Neural progenitor cell (in vitro differentiated cells): ENCODE data around the gene SYNM. TPM values are rescaled to one million over a fixed set of nuclear protein-coding genes. Genes with fewer than 3 reads are reported as not detected.

Source experiments
- DNase-seq: peaks from one replicate; pipeline ENCODE4 v3.0.0-alpha.2; 2016; ENCODE audit warnings: low spot score
- H2AFZ ChIP-seq: fragments of 200-600 bp; sonication (generic); replicated peaks from 2 replicates; pipeline ENCODE4 v1.6.1; 2016; ENCODE audit warnings: antibody characterized with exemption
- H3F3A ChIP-seq: fragments of 200-600 bp; sonication (generic); 2 replicates; pipeline ENCODE4 v1.6.1; 2016; ENCODE audit warnings: antibody characterized with exemption, low read depth
- H3K27ac ChIP-seq: fragments of 200-600 bp; sonication (generic); 2 replicates; pipeline ENCODE4 v1.5.1; 2016; ENCODE audit warnings: mild to moderate bottlenecking
- H3K27me3 ChIP-seq: fragments of 200-600 bp; sonication (generic); 2 replicates; pipeline ENCODE4 v1.6.1; 2016; ENCODE audit warnings: mild to moderate bottlenecking, moderate library complexity
- H3K36me3 ChIP-seq: fragments of 200-600 bp; sonication (generic); 2 replicates; pipeline ENCODE4 v1.5.1; 2016
- H3K4me1 ChIP-seq: fragments of 200-600 bp; sonication (generic); 2 replicates; pipeline ENCODE4 v1.6.1; 2016; ENCODE audit warnings: mixed run types
- H3K4me2 ChIP-seq: fragments of 200-600 bp; sonication (generic); 2 replicates; pipeline ENCODE4 v1.6.1; 2016
- H3K4me3 ChIP-seq: fragments of 200-600 bp; sonication (generic); 2 replicates; pipeline ENCODE4 v1.5.1; 2016
- H3K79me2 ChIP-seq: fragments of 200-600 bp; sonication (generic); 2 replicates; pipeline ENCODE4 v1.6.1; 2016; ENCODE audit warnings: low read depth
- H3K9ac ChIP-seq: fragments of 200-600 bp; sonication (generic); 2 replicates; pipeline ENCODE4 v1.6.1; 2016
- H3K9me3 ChIP-seq: fragments of 200-600 bp; sonication (generic); 2 replicates; pipeline ENCODE4 v1.5.1; 2016; ENCODE audit warnings: low read depth
- H4K20me1 ChIP-seq: fragments of 200-600 bp; sonication (generic); 2 replicates; pipeline ENCODE4 v1.6.1; 2016; ENCODE audit warnings: low read depth
- H3K27ac Mint-ChIP-seq: 3 replicates; pipeline ENCODE4 v1.8.0; 2021; ENCODE audit warnings: mixed read lengths
- H3K27me3 Mint-ChIP-seq: 2 replicates; pipeline ENCODE4 v1.8.0; 2022; ENCODE audit warnings: low read depth, mild to moderate bottlenecking, inconsistent platforms, moderate library complexity, mixed read lengths; ENCODE audit not compliant: insufficient read depth
- H3K36me3 Mint-ChIP-seq: 3 replicates; pipeline ENCODE4 v1.8.0; 2021; ENCODE audit warnings: mixed read lengths
- H3K4me1 Mint-ChIP-seq: 3 replicates; pipeline ENCODE4 v1.8.0; 2021; ENCODE audit warnings: mixed read lengths
- H3K4me3 Mint-ChIP-seq: 3 replicates; pipeline ENCODE4 v1.8.0; 2021; ENCODE audit warnings: mild to moderate bottlenecking, moderate library complexity, mixed read lengths
- H3K9me3 Mint-ChIP-seq: 3 replicates; pipeline ENCODE4 v1.8.0; 2020; ENCODE audit warnings: mixed read lengths
- CTCF ChIP-seq: fragments of 200-600 bp; sonication (generic); IDR thresholded peaks from 2 replicates; pipeline ENCODE4 v1.5.1; 2017; ENCODE audit warnings: antibody characterized with exemption, mild to moderate bottlenecking
- EZH2 ChIP-seq: fragments of 200-600 bp; sonication (generic); IDR thresholded peaks from 2 replicates; pipeline ENCODE4 v1.6.1; 2017; ENCODE audit warnings: antibody characterized with exemption, mild to moderate bottlenecking, moderate library complexity
- EZH2phosphoT487 ChIP-seq: fragments of 200-600 bp; sonication (generic); IDR thresholded peaks from 2 replicates; pipeline ENCODE4 v1.6.1; 2017; ENCODE audit warnings: antibody characterized with exemption
- total RNA-seq: library from RNA; depleted of rRNA; stranded (reverse); fragments of >200 nt; gene quantifications from 2 replicates; pipeline ENCODE4 v1.2.3, GENCODE V29; 2015; ENCODE audit warnings: low replicate concordance

SYNM gene
- total RNA-seq, 1 donor from 2014 or later, result 0.97 TPM

- Histone ChIP-seq H3K79me2 (no peaks in the 10 kb centered on the region), H3K4me1 (no peaks in the 10 kb centered on the region), H4K20me1 (no peaks in the 10 kb centered on the region), H3K27me3 (no peaks in the 10 kb centered on the region), H3K9ac (no peak overlapping the region), H3K4me2 (no peak overlapping the region), H3K9me3 (no peaks in the 10 kb centered on the region), H3K36me3 (no peaks in the 10 kb centered on the region), H2AFZ (no peak overlapping the region), H3F3A (no peaks in the 10 kb centered on the region), H3K27ac (no peak overlapping the region), H3K4me3 (no peak overlapping the region)
- Mint-ChIP-seq H3K36me3 (peaks cover 15% of the 10 kb centered on the region), H3K27ac (no peak overlapping the region), H3K4me3 (no peak overlapping the region), H3K4me1 (no peaks in the 10 kb centered on the region), H3K27me3 (peaks cover 5% of the 10 kb centered on the region), H3K9me3 (no peaks in the 10 kb centered on the region)
- no peak for DNase-seq
- no peak for TF ChIP-seq EZH2
These were observed 61.2 kb downstream of the SYNM start for GRCh38 chr15:99165956-99166689.

GRCh38 chr15:99167201-99167600 lies 62.3 kb downstream of the SYNM start:
- peaks cover 15% of the 10 kb centered on the region for H3K36me3 Mint-ChIP-seq
- no peak for TF ChIP-seq CTCF
- no peak for TF ChIP-seq EZH2phosphoT487
- no peak for TF ChIP-seq EZH2
- Histone ChIP-seq H3K9me3 (no peaks in the 10 kb centered on the region), H3K79me2 (no peaks in the 10 kb centered on the region), H3K9ac (no peak overlapping the region), H3K4me3 (no peak overlapping the region), H3F3A (no peaks in the 10 kb centered on the region), H3K36me3 (no peaks in the 10 kb centered on the region), H3K4me1 (no peaks in the 10 kb centered on the region), H3K27ac (no peak overlapping the region), H3K4me2 (no peak overlapping the region), H4K20me1 (no peaks in the 10 kb centered on the region), H3K27me3 (no peaks in the 10 kb centered on the region), H2AFZ (no peak overlapping the region)
- H3K27ac Mint-ChIP-seq, result no peak overlapping the region
- no peaks in the 10 kb centered on the region for H3K4me1 Mint-ChIP-seq
- no peak for DNase-seq
- peaks cover 5% of the 10 kb centered on the region for H3K27me3 Mint-ChIP-seq
- no peaks in the 10 kb centered on the region for H3K9me3 Mint-ChIP-seq
- no peak overlapping the region for H3K4me3 Mint-ChIP-seq

DNA sequence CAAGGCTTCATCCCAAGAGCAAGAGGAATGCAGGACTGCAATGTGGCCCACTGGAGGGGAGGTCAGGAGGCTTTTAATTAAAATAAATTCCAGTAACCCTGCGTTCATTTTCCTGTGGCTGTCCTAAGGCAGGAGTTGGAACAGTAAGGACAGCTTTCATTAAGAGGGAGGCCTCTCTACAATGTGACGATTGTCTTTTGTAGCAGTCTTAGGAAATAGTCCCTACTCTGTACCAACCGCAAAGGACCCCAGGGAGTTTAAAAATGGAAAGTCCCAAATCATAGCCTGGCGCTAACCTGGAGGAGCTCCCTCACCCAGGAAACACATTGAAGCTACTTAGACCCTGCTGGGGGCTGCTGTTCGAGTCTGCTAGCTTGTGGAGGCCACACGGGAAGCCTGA lies 62.8 kb downstream of the SYNM start:
- DNase-seq, result no peak
- Histone ChIP-seq H3K36me3 (no peaks in the 10 kb centered on the region), H3K4me3 (no peak overlapping the region), H3K9ac (no peak overlapping the region), H3K9me3 (no peaks in the 10 kb centered on the region), H3K4me2 (no peak overlapping the region), H4K20me1 (no peaks in the 10 kb centered on the region), H3K27me3 (no peaks in the 10 kb centered on the region), H2AFZ (no peak overlapping the region), H3K79me2 (no peaks in the 10 kb centered on the region), H3K27ac (no peak overlapping the region), H3K4me1 (no peaks in the 10 kb centered on the region), H3F3A (no peaks in the 10 kb centered on the region)
- no peak overlapping the region for H3K4me3 Mint-ChIP-seq
- no peaks in the 10 kb centered on the region for H3K4me1 Mint-ChIP-seq
- H3K9me3 Mint-ChIP-seq, result no peaks in the 10 kb centered on the region
- no peak overlapping the region for H3K27ac Mint-ChIP-seq
- no peak for TF ChIP-seq EZH2phosphoT487
- TF ChIP-seq CTCF, result no peak
- no peak for TF ChIP-seq EZH2
- H3K27me3 Mint-ChIP-seq, result peaks cover 5% of the 10 kb centered on the region
- peaks cover 14% of the 10 kb centered on the region for H3K36me3 Mint-ChIP-seq
